ENCODE results near the gene NDNF.

NDNF gene

DNA sequence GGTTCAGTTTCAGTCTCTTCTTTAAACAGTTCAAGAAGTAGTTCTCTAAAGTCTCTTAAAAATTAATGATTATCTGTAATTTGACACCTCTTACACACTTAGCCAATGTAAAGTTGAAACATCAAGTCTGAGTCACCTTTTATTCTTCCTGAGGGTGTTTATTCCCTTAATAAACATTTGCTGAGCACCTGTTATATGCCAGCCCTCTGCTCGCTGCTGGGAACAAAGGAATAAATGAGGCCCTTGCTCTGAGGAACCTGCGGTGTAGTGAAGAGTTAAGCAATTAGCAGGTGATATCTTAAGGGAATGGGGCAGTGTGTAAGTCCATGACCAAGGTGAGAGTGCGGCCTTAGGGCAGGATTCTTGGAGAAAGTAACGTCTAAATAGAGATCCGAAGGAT lies 5.2 kb upstream of the NDNF start:
- TF ChIP-seq TEAD4 (IDR thresholded peaks at IDR 0.05) (no peak), YY1 (IDR thresholded peaks at IDR 0.05; ENCODE audit: low read depth) (no peak), EP300 (IDR thresholded peaks at IDR 0.05; ENCODE audit: borderline replicate concordance) (no peak), TCF12 (IDR thresholded peaks at IDR 0.05; ENCODE audit: low read depth) (no peak), REST (IDR thresholded peaks at IDR 0.05; ENCODE audit: low read depth) (no peak), ZBTB7A (IDR thresholded peaks at IDR 0.05; ENCODE audit: low read depth) (no peak), MAX (IDR thresholded peaks at IDR 0.05) (no peak), RAD21 (IDR thresholded peaks at IDR 0.05; ENCODE audit: low read depth) (no peak), CEBPB (IDR thresholded peaks at IDR 0.05) (no peak), FOXM1 (IDR thresholded peaks at IDR 0.05; ENCODE audit: borderline replicate concordance, low read depth) (no peak), NFIC (IDR thresholded peaks at IDR 0.05) (no peak), TAF1 (IDR thresholded peaks at IDR 0.05; ENCODE audit: low read depth) (no peak), CREB1 (IDR thresholded peaks at IDR 0.05; ENCODE audit: low read depth) (no peak)
- TF ChIP-seq, protein P1, sequence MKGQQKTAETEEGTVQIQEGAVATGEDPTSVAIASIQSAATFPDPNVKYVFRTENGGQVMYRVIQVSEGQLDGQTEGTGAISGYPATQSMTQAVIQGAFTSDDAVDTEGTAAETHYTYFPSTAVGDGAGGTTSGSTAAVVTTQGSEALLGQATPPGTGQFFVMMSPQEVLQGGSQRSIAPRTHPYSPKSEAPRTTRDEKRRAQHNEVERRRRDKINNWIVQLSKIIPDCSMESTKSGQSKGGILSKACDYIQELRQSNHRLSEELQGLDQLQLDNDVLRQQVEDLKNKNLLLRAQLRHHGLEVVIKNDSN (IDR thresholded peaks at IDR 0.05) = no peak

- TF ChIP-seq MAX (IDR thresholded peaks at IDR 0.05) (no peak), REST (IDR thresholded peaks at IDR 0.05; ENCODE audit: low read depth) (no peak), NFIC (IDR thresholded peaks at IDR 0.05) (no peak), TEAD4 (IDR thresholded peaks at IDR 0.05) (no peak), FOXM1 (IDR thresholded peaks at IDR 0.05; ENCODE audit: borderline replicate concordance, low read depth) (no peak), CREB1 (IDR thresholded peaks at IDR 0.05; ENCODE audit: low read depth) (no peak), EGR1 (IDR thresholded peaks at IDR 0.05) (no peak), ZBTB7A (IDR thresholded peaks at IDR 0.05; ENCODE audit: low read depth) (no peak), CEBPB (IDR thresholded peaks at IDR 0.05) (no peak), YY1 (IDR thresholded peaks at IDR 0.05; ENCODE audit: low read depth) (no peak), TCF12 (IDR thresholded peaks at IDR 0.05; ENCODE audit: low read depth) (no peak), TAF1 (IDR thresholded peaks at IDR 0.05; ENCODE audit: low read depth) (no peak)
- TF ChIP-seq, protein P1 (IDR thresholded peaks at IDR 0.05) = no peak
These were observed 4.1 kb upstream of the NDNF start for GRCh38 chr4:121076416-121076815.

GRCh38 chr4:121073672-121074381 lies 1.5 kb upstream of the NDNF start:
- TF ChIP-seq TAF1 (IDR thresholded peaks at IDR 0.05; ENCODE audit: low read depth) (no peak), CREB1 (IDR thresholded peaks at IDR 0.05; ENCODE audit: low read depth) (no peak), RAD21 (IDR thresholded peaks at IDR 0.05; ENCODE audit: low read depth) (no peak), EGR1 (IDR thresholded peaks at IDR 0.05) (no peak), TCF12 (IDR thresholded peaks at IDR 0.05; ENCODE audit: low read depth) (no peak), MAX (IDR thresholded peaks at IDR 0.05) (no peak), FOXM1 (IDR thresholded peaks at IDR 0.05; ENCODE audit: borderline replicate concordance, low read depth) (no peak), TEAD4 (IDR thresholded peaks at IDR 0.05) (no peak), EP300 (IDR thresholded peaks at IDR 0.05; ENCODE audit: borderline replicate concordance) (no peak), YY1 (IDR thresholded peaks at IDR 0.05; ENCODE audit: low read depth) (no peak), ZBTB7A (IDR thresholded peaks at IDR 0.05; ENCODE audit: low read depth) (no peak)
- TF ChIP-seq, protein P1 (IDR thresholded peaks at IDR 0.05) = no peak

DNA sequence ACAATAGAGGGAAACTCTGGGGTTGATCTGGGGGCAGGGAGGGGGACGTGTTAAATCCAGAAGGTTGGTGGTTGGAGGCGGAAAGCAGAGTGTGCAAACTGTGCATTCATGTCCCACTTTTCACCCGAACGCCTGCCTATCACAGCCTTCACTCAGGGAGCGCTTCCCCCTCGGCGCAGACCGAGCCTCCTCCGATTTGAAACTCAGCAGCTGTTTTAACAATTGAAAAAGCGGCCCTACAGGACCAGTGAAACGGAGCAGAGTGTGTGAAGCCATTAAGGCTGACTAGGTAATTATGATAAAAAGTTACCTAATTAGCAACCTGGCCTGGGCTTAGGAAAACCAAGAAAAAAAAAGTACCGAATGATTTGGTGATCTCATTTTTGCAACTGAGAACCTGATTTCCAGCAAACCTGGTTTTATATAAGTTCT lies 685 bp upstream of the NDNF start:
- no peak for TF ChIP-seq EGR1 (IDR thresholded peaks at IDR 0.05)
- TF ChIP-seq MAX (IDR thresholded peaks at IDR 0.05) = no peak
- TF ChIP-seq NFIC (IDR thresholded peaks at IDR 0.05) = no peak

DNA sequence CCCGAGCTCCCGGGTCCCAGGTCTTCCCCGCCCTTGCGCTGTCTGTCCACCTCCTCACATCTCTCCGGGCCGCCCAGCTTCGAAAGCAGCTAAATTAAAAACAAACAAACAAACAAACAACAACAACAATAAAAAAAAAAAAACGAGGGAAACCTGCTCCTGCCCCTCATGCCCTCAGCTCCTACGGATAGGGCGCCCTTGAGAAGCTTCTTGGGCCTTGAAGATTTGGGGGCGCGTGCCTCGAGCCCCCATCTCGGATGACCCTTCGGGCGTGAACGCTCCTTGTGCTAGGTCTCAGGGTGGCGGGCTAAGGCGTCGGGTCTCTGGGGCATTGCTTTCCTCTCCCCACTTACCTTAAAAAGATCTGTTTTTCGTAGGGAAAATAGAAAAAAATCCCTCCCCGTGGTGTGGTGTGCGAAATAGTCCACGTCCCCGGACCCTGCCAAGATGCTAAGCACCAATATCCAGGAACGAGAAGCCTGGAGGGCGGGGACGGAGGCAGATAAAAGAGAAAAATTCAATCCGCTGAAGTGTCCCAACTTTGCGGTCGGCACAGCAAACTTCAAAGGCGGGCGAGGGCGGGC lies 603 bp downstream of the NDNF start:
- TF ChIP-seq FOXM1 (IDR thresholded peaks at IDR 0.05; ENCODE audit: borderline replicate concordance, low read depth) (no peak), TEAD4 (IDR thresholded peaks at IDR 0.05) (no peak), NFIC (IDR thresholded peaks at IDR 0.05) (no peak), TCF12 (IDR thresholded peaks at IDR 0.05; ENCODE audit: low read depth) (no peak), REST (IDR thresholded peaks at IDR 0.05; ENCODE audit: low read depth) (no peak), EGR1 (IDR thresholded peaks at IDR 0.05) (no peak), CREB1 (IDR thresholded peaks at IDR 0.05; ENCODE audit: low read depth) (no peak), MAX (IDR thresholded peaks at IDR 0.05) (no peak), YY1 (IDR thresholded peaks at IDR 0.05; ENCODE audit: low read depth) (no peak), CEBPB (IDR thresholded peaks at IDR 0.05) (no peak), RAD21 (IDR thresholded peaks at IDR 0.05; ENCODE audit: low read depth) (no peak), TAF1 (IDR thresholded peaks at IDR 0.05; ENCODE audit: low read depth) (no peak), ZBTB7A (IDR thresholded peaks at IDR 0.05; ENCODE audit: low read depth) (no peak), EP300 (IDR thresholded peaks at IDR 0.05; ENCODE audit: borderline replicate concordance) (no peak)
- TF ChIP-seq, protein P1 (IDR thresholded peaks at IDR 0.05) = no peak
